KMS-11 (cell line): ENCODE results near the gene ARL8A.
"Not testable (repeated sequence)": the region's sequence is repeated elsewhere in the genome, so short reads cannot be mapped to it uniquely, and the experiment has no call there.

ENCODE experiments used
- H2AFZ ChIP-seq: fragments of 200-600 bp; sonication (generic); 2 replicates; pipeline ENCODE4 v1.6.1; 2016; ENCODE audit warnings: antibody characterized with exemption, mixed run types, low read depth
- H3K27ac ChIP-seq: fragments of 200-600 bp; sonication (generic); 2 replicates; pipeline ENCODE4 v1.6.1; 2016; ENCODE audit warnings: mild to moderate bottlenecking, mixed run types
- H3K27me3 ChIP-seq: fragments of 200-600 bp; sonication (generic); 2 replicates; pipeline ENCODE4 v1.6.1; 2017; ENCODE audit warnings: mild to moderate bottlenecking, low read depth, mixed run types, moderate library complexity; ENCODE audit not compliant: insufficient read depth
- H3K36me3 ChIP-seq: fragments of 200-600 bp; sonication (generic); 2 replicates; pipeline ENCODE4 v1.6.1; 2017; ENCODE audit warnings: mild to moderate bottlenecking, mixed run types; ENCODE audit not compliant: insufficient read depth
- H3K4me1 ChIP-seq: fragments of 200-600 bp; sonication (generic); 2 replicates; pipeline ENCODE4 v1.6.1; 2016; ENCODE audit warnings: mild to moderate bottlenecking, low read depth, mixed run types; ENCODE audit not compliant: poor library complexity, severe bottlenecking
- H3K4me2 ChIP-seq: fragments of 200-600 bp; sonication (generic); 2 replicates; pipeline ENCODE4 v1.7.0; 2016; ENCODE audit warnings: mild to moderate bottlenecking, mixed run types
- H3K4me3 ChIP-seq: fragments of 200-600 bp; sonication (generic); IDR thresholded peaks from 2 replicates; pipeline ENCODE4 v1.6.1; 2017; ENCODE audit warnings: low read depth, low read length, mixed read lengths; ENCODE audit not compliant: insufficient read depth
- H3K79me2 ChIP-seq: fragments of 200-600 bp; sonication (generic); 2 replicates; pipeline ENCODE4 v1.6.1; 2016; ENCODE audit warnings: low read depth, mixed run types; ENCODE audit not compliant: insufficient read depth
- H3K9ac ChIP-seq: fragments of 200-600 bp; sonication (generic); 2 replicates; pipeline ENCODE4 v1.6.1; 2016; ENCODE audit warnings: mild to moderate bottlenecking, mixed run types
- H4K20me1 ChIP-seq: fragments of 200-600 bp; sonication (generic); 2 replicates; pipeline ENCODE4 v1.6.1; 2016; ENCODE audit warnings: mild to moderate bottlenecking, mixed run types; ENCODE audit not compliant: insufficient read depth
- TF ChIP-seq, protein P1 (sequence below): fragments of 200-600 bp; sonication (generic); conservative IDR thresholded peaks from 2 replicates; pipeline ENCODE4 v1.6.1; 2017; ENCODE audit warnings: low read depth, mild to moderate bottlenecking, antibody characterized with exemption, low read length, moderate library complexity, mixed read lengths

Gene ARL8A

DNA sequence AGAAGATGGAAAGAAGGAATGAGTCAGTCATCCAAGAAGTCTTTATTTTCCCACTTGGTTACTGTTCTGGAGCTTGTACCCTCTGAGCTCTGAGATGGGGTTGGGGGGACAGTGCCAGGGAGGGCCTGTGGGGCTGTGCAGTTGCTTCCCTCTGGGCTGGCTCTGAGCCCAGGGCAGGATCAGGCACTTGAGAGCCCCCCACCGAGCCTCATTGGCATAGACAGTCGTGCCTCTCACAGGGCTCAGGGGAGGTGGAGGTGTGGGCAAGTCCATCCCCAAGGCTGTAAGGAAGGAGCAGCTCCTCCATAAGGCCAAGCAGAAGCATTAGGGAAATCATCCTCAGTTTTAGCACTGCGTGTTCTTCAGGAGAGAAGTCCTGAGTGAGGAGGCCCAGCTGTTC is 2.5 kb upstream of the ARL8A start:
- no peaks in the 10 kb centered on the region for H3K27me3 ChIP-seq
- H2AFZ ChIP-seq, result no peak overlapping the region
- peaks cover 22% of the 10 kb centered on the region for H3K4me1 ChIP-seq
- no peaks in the 10 kb centered on the region for H4K20me1 ChIP-seq
- H3K79me2 ChIP-seq, result peaks cover 19% of the 10 kb centered on the region
- no peaks in the 10 kb centered on the region for H3K36me3 ChIP-seq
- H3K4me2 ChIP-seq, result no peak overlapping the region
- TF ChIP-seq, protein P1, sequence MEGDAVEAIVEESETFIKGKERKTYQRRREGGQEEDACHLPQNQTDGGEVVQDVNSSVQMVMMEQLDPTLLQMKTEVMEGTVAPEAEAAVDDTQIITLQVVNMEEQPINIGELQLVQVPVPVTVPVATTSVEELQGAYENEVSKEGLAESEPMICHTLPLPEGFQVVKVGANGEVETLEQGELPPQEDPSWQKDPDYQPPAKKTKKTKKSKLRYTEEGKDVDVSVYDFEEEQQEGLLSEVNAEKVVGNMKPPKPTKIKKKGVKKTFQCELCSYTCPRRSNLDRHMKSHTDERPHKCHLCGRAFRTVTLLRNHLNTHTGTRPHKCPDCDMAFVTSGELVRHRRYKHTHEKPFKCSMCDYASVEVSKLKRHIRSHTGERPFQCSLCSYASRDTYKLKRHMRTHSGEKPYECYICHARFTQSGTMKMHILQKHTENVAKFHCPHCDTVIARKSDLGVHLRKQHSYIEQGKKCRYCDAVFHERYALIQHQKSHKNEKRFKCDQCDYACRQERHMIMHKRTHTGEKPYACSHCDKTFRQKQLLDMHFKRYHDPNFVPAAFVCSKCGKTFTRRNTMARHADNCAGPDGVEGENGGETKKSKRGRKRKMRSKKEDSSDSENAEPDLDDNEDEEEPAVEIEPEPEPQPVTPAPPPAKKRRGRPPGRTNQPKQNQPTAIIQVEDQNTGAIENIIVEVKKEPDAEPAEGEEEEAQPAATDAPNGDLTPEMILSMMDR, result no peak
- no peak overlapping the region for H3K4me3 ChIP-seq
- no peak overlapping the region for H3K9ac ChIP-seq
- H3K27ac ChIP-seq, result no peak overlapping the region

DNA sequence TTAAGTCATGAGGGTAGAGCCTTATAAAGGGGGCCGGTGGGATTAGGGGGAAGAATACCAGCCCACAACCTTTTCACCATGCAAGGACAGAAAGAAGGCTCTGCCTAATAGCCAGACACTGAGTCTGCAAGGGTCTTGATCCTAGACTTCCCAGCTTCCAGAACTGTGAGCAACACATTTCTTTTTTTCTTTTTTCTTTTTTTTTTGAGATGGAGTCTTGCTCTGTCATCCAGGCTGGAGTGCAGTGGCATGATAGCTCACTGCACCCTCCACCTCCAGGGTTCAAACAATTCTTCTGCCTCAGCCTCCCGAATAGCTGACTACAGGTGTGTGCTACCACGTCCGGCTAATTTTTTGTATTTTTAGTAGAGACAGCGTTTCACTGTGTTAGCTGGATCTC is 1.7 kb upstream of the ARL8A start:
- TF ChIP-seq, protein P1, result no peak
- Histone ChIP-seq H3K9ac (no peak overlapping the region), H4K20me1 (no peaks in the 10 kb centered on the region), H3K4me2 (no peak overlapping the region), H2AFZ (no peak overlapping the region), H3K4me1 (peaks cover 22% of the 10 kb centered on the region), H3K79me2 (peaks cover 27% of the 10 kb centered on the region), H3K4me3 (no peak overlapping the region), H3K36me3 (no peaks in the 10 kb centered on the region), H3K27ac (no peak overlapping the region), H3K27me3 (no peaks in the 10 kb centered on the region)

DNA sequence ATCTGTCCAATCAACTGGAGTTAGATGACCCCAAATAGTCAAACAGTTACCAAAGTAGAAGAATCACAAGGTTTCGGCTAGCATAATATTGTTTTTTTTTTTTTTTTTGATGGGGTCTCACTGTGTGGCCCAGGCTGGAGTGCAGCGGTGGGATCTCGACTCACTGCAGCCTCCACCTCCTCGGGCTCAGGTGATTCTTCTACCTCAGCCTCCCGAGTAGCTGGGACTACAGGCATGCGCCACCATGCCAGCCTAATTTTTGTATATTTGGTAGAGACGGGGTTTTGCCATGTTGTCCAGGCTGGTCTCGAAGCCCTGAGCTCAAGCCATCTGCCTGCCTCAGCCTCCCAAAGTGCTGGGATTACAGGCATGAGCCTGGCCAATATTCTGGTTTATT is 1.2 kb upstream of the ARL8A start:
- not testable (repeated sequence) for H3K27me3 ChIP-seq, H4K20me1 ChIP-seq, H3K36me3 ChIP-seq, H3K27ac ChIP-seq, H3K4me3 ChIP-seq
- peak overlapping the region; percentile 70; the same call in 1 of the 2 replicates for H3K4me2 ChIP-seq
- peaks cover 22% of the 10 kb centered on the region for H3K4me1 ChIP-seq
- 0 out of 2 replicates have a peak overlapping the region, but pooled peaks have one; percentile 97 for H2AFZ ChIP-seq
- 0 out of 2 replicates have a peak overlapping the region, but pooled peaks have one; percentile 92 for H3K9ac ChIP-seq
- peaks cover 32% of the 10 kb centered on the region for H3K79me2 ChIP-seq

DNA sequence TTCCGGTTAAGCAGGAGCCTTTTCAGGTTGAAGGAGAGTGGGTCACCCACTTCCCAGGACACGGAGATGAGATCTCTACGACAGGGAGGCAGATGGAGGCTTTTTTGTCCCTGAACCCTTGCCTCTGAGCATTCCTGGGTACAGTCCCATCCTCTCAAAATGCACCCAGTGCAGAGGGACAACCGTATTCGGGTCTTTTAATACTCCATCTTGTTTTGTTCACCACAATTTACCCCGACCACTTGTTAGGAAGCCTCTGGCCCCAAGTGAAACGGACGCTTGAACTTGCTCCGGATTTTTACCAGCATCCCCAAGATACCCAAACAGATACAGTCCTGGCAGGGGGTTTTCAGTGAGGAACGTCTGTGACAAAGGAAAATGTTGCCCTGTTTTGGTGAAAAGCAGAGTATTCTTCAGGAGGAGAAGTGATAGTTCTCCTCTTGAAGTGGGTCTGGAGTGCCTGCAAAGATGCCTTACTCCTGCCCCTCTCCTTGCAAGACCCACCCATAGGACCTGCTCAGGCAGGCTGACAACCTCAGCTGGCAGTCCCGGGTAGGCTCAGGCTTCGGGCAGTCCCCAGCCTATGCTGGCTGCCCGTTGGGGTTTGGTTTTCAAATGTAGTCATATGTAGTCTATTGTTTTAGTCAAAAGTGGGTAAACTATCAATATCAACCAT is 669 bp upstream of the ARL8A start:
- no peaks in the 10 kb centered on the region for H4K20me1 ChIP-seq
- H3K4me1 ChIP-seq, result peaks cover 22% of the 10 kb centered on the region
- TF ChIP-seq, protein P1, result no peak

DNA sequence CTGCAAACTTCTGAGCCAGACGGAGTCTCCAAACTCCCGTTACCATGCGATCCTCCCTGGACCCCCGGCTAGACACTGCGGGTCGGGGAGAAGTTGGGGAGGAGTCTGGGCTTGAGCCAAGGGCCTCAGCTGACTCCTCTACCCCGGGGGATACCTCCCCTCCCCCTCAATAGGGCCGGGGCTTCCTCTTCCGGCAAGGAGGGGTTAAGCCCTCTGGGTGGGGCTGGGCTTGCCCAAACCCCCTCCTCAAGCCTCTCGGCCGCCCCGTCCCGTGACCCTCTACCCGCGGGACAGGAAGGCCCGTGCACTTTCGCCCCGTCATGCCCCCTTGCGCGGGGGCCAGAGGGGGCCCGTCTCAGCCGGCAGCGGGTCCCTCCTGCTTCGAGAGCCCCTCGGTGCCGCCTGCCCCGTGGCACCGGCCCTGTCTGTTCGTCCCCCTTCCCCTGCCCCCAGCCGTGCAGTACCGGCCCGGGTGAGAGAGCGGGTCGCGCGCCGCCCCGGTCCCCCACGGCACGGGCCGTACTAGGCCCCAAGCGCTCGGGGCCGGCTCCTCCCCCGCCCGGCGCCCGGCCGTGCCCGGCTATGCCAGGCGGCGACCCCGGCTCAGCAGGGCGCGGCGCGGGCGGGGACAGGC is 652 bp downstream of the ARL8A start:
- Histone ChIP-seq H3K27ac (peak overlapping the region; percentile 29), H3K4me2 (peak overlapping the region; percentile 90), H3K79me2 (peaks cover 41% of the 10 kb centered on the region), H3K36me3 (no peaks in the 10 kb centered on the region), H2AFZ (peak overlapping the region; percentile 97), H3K9ac (peak overlapping the region; percentile 92), H4K20me1 (no peaks in the 10 kb centered on the region), H3K4me1 (peaks cover 22% of the 10 kb centered on the region), H3K27me3 (no peaks in the 10 kb centered on the region), H3K4me3 (peak overlapping the region; percentile 91)
- TF ChIP-seq, protein P1, result no peak

More for the DNA sequence above, 669 bp upstream of the ARL8A start:
- peak overlapping the region; percentile 97 for H2AFZ ChIP-seq
- H3K4me2 ChIP-seq, result peak overlapping the region; percentile 70
- no peaks in the 10 kb centered on the region for H3K27me3 ChIP-seq
- no peaks in the 10 kb centered on the region for H3K36me3 ChIP-seq
- H3K4me3 ChIP-seq, result no peak overlapping the region
- peaks cover 37% of the 10 kb centered on the region for H3K79me2 ChIP-seq
- peak overlapping the region; percentile 92 for H3K9ac ChIP-seq
- H3K27ac ChIP-seq, result no peak overlapping the region
